Mesenchymal stem cell (in vitro differentiated cells and primary cell): ENCODE results near the gene CASKIN2.

Experiments
- DNase-seq: peaks from one replicate; pipeline ENCODE4 v3.0.0-alpha.2; 2013
- H2AFZ ChIP-seq: one replicate; pipeline ENCODE4 v1.6.1; 2013; ENCODE audit warnings: low read depth, mild to moderate bottlenecking, control low read depth, inconsistent platforms, low read length, moderate library complexity
- H2AK5ac ChIP-seq: 2 replicates; pipeline ENCODE4 v1.6.1; 2013; ENCODE audit warnings: low read length, moderate library complexity, mild to moderate bottlenecking, inconsistent platforms; ENCODE audit not compliant: severe bottlenecking
- H2BK120ac ChIP-seq: one replicate; pipeline ENCODE4 v1.6.1; 2013; ENCODE audit warnings: low read depth, mild to moderate bottlenecking, inconsistent platforms, low read length, moderate library complexity
- H2BK12ac ChIP-seq, 2 experiments: one replicate each; pipeline ENCODE4 v1.6.1; 2013; ENCODE audit warnings: inconsistent platforms in 2 of 2, low read length in 2 of 2, mild to moderate bottlenecking in 2 of 2, moderate library complexity in 2 of 2, control low read depth in 1 of 2
- H2BK15ac ChIP-seq: one replicate; pipeline ENCODE4 v1.6.1; 2013; ENCODE audit warnings: mild to moderate bottlenecking, low read depth, inconsistent platforms; ENCODE audit not compliant: poor library complexity, severe bottlenecking
- H2BK5ac ChIP-seq: 2 replicates; pipeline ENCODE4 v1.6.1; 2013; ENCODE audit warnings: low read depth, mild to moderate bottlenecking, low read length, control low read depth, inconsistent platforms; ENCODE audit not compliant: poor library complexity, severe bottlenecking
- H3K14ac ChIP-seq, 2 experiments: one replicate each; pipeline ENCODE4 v1.6.1; 2013; ENCODE audit warnings: inconsistent platforms in 2 of 2, low read length in 2 of 2, control low read depth in 1 of 2, mild to moderate bottlenecking in 1 of 2, moderate library complexity in 1 of 2
- H3K18ac ChIP-seq, 2 experiments: one replicate each; pipeline ENCODE4 v1.6.1; 2013; ENCODE audit warnings: inconsistent platforms in 2 of 2, low read length in 2 of 2, control low read depth in 1 of 2, low read depth in 1 of 2, mild to moderate bottlenecking in 1 of 2
- H3K23ac ChIP-seq, 2 experiments: one replicate each; pipeline ENCODE4 v1.6.1; 2013; ENCODE audit warnings: inconsistent platforms in 2 of 2, low read length in 2 of 2, mild to moderate bottlenecking in 2 of 2, moderate library complexity in 2 of 2, control low read depth in 1 of 2
- H3K27ac ChIP-seq: 2 replicates; pipeline ENCODE4 v1.5.1; 2013; ENCODE audit warnings: mild to moderate bottlenecking, moderate library complexity, low read length, control low read depth, inconsistent platforms; ENCODE audit not compliant: poor library complexity, severe bottlenecking
- H3K27me3 ChIP-seq, 2 experiments: 2 replicates each; pipeline versions ENCODE4 v1.6.1 to v1.7.0; 2013; ENCODE audit warnings: low read length in 2 of 2, mild to moderate bottlenecking in 2 of 2, moderate library complexity in 2 of 2, control low read depth in 1 of 2, inconsistent platforms in 1 of 2; ENCODE audit not compliant: control insufficient read depth in 1 of 2, insufficient read depth in 1 of 2
- H3K36me3 ChIP-seq, 2 experiments: 2 replicates each; pipeline versions ENCODE4 v1.6.1 to v1.7.0; 2013; ENCODE audit warnings: low read length in 2 of 2, control low read depth in 1 of 2, inconsistent platforms in 1 of 2, low read depth in 1 of 2, mild to moderate bottlenecking in 1 of 2; ENCODE audit not compliant: insufficient read depth in 2 of 2, control insufficient read depth in 1 of 2
- H3K4ac ChIP-seq, 2 experiments: one replicate each; pipeline ENCODE4 v1.6.1; 2013; ENCODE audit warnings: inconsistent platforms in 2 of 2, low read length in 2 of 2, mild to moderate bottlenecking in 2 of 2, moderate library complexity in 2 of 2, control low read depth in 1 of 2, low read depth in 1 of 2
- H3K4me1 ChIP-seq: 2 replicates; pipeline ENCODE4 v1.6.1; 2013; ENCODE audit warnings: low read depth, low read length, control low read depth; ENCODE audit not compliant: control insufficient read depth, insufficient read depth
- H3K4me2 ChIP-seq: 2 replicates; pipeline ENCODE4 v1.6.1; 2013; ENCODE audit warnings: low read length, mild to moderate bottlenecking, inconsistent platforms; ENCODE audit not compliant: poor library complexity, severe bottlenecking
- H3K4me3 ChIP-seq, 2 experiments: 2 replicates each; pipeline versions ENCODE4 v1.5.1 to v1.7.0; 2013; ENCODE audit warnings: low read length in 2 of 2, mild to moderate bottlenecking in 2 of 2, control low read depth in 1 of 2, low read depth in 1 of 2; ENCODE audit not compliant: insufficient read depth in 1 of 2
- H3K79me1 ChIP-seq: replicated peaks from 2 replicates; pipeline ENCODE4 v1.6.1; 2013; ENCODE audit warnings: mild to moderate bottlenecking, control low read depth, low read length, inconsistent platforms; ENCODE audit not compliant: poor library complexity, severe bottlenecking
- H3K9ac ChIP-seq: 2 replicates; pipeline ENCODE4 v1.7.0; 2013; ENCODE audit warnings: mild to moderate bottlenecking, low read length, moderate library complexity
- H3K9me3 ChIP-seq: 2 replicates; pipeline ENCODE4 v1.7.0; 2013; ENCODE audit warnings: mild to moderate bottlenecking, low read length; ENCODE audit not compliant: control insufficient read depth
- H4K8ac ChIP-seq: one replicate; pipeline ENCODE4 v1.6.1; 2013; ENCODE audit warnings: inconsistent platforms, mild to moderate bottlenecking, low read length, moderate library complexity
- H4K91ac ChIP-seq: one replicate; pipeline ENCODE4 v1.6.1; 2013; ENCODE audit warnings: mild to moderate bottlenecking, low read length, inconsistent platforms
- WGBS: methylation state at CpG from one replicate; pipeline ENCODE4 v1.1.7; 2013; ENCODE audit warnings: mixed read lengths; 5-methylcytosine and 5-hydroxymethylcytosine counted together

The CASKIN2 gene

GRCh38 chr17:75506134-75506533, 9.2 kb downstream of the CASKIN2 start:
- peaks cover 32 to 92% of the 10 kb centered on the region in 2 experiments for H3K36me3 ChIP-seq
- H4K8ac ChIP-seq = no peak overlapping the region
- H3K27me3 ChIP-seq = no peaks in the 10 kb centered on the region
- peaks cover 22% of the 10 kb centered on the region for H3K79me1 ChIP-seq
- no peak overlapping the region for H2BK12ac ChIP-seq
- no peak overlapping the region for H3K14ac ChIP-seq
- H3K4ac ChIP-seq = no peak overlapping the region
- no peak overlapping the region for H2AK5ac ChIP-seq
- no peak overlapping the region for H2BK5ac ChIP-seq
- no peak overlapping the region for H3K4me2 ChIP-seq
- H2BK120ac ChIP-seq = no peak overlapping the region
- no peak overlapping the region for H3K18ac ChIP-seq
- H3K27ac ChIP-seq = no peak overlapping the region
- no peaks in the 10 kb centered on the region for H3K9me3 ChIP-seq
- no peak overlapping the region for H3K23ac ChIP-seq
- no peak overlapping the region for H2AFZ ChIP-seq
- H2BK15ac ChIP-seq = no peak overlapping the region
- H3K4me3 ChIP-seq = no peak overlapping the region
- H3K9ac ChIP-seq = no peak overlapping the region
- no peak for DNase-seq
- peaks cover 18% of the 10 kb centered on the region for H3K4me1 ChIP-seq
- H4K91ac ChIP-seq = no peak overlapping the region
- 96% methylated on average over 21 of the region's 21 CpGs for WGBS

DNA sequence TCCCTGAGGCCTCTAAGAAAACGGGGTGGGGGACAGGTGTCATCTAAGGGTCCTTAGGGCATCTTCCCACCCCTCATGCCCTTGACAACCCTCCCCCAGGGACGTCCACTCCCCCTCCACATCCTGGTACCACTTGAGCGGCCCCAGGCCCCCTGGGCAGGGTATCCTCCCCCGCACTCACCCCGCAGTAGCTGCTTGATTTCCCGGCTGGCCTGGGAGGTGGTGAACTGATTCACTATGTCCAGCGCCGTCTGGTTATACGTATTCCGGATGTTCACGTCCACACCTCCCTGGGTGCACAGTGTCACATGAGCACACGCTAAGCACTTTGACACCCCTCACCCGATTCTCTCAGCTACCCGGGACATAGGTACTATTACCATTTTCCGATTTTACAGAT, 9.7 kb downstream of the CASKIN2 start:
- WGBS = 91% methylated on average over 15 of the region's 15 CpGs
- Histone ChIP-seq H3K79me1 (peaks cover 22% of the 10 kb centered on the region), H3K9me3 (no peaks in the 10 kb centered on the region), H3K36me3 (peaks cover 37 to 97% of the 10 kb centered on the region in 2 experiments), H4K91ac (no peak overlapping the region), H3K23ac (no peak overlapping the region), H2BK5ac (no peak overlapping the region), H2AFZ (no peak overlapping the region), H2BK15ac (no peak overlapping the region), H3K9ac (no peak overlapping the region), H2BK120ac (no peak overlapping the region), H3K4ac (no peak overlapping the region), H3K4me2 (no peak overlapping the region), H2BK12ac (no peak overlapping the region), H3K27me3 (no peaks in the 10 kb centered on the region), H3K14ac (no peak overlapping the region), H2AK5ac (no peak overlapping the region), H3K18ac (no peak overlapping the region), H4K8ac (no peak overlapping the region), H3K4me3 (no peak overlapping the region), H3K27ac (no peak overlapping the region), H3K4me1 (peaks cover 18% of the 10 kb centered on the region)
- no peak for DNase-seq

DNA sequence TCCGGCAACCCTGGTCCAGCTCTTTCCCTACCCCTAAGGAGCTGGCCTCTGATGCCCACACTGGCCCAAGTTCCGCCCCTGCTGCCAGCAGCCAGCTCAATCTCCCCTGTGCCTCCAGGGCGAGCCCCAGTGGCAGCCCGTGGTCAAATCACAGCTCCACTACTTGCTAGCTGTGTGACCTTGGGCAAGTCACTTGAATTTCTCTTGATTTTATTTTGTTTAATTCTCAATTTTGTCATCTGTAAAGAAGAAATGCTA, 10.3 kb downstream of the CASKIN2 start:
- no peak overlapping the region for H4K8ac ChIP-seq
- no peak overlapping the region for H3K23ac ChIP-seq
- peaks cover 19% of the 10 kb centered on the region for H3K79me1 ChIP-seq
- no peak overlapping the region for H3K4ac ChIP-seq
- no peaks in the 10 kb centered on the region for H3K27me3 ChIP-seq
- no peak overlapping the region for H3K14ac ChIP-seq
- H4K91ac ChIP-seq = no peak overlapping the region
- H2BK15ac ChIP-seq = no peak overlapping the region
- H3K36me3 ChIP-seq = peaks cover 39 to 100% of the 10 kb centered on the region in 2 experiments
- H2BK12ac ChIP-seq = no peak overlapping the region
- H2BK120ac ChIP-seq = no peak overlapping the region
- H3K4me2 ChIP-seq = no peak overlapping the region
- no peak overlapping the region for H3K18ac ChIP-seq
- H2AFZ ChIP-seq = no peak overlapping the region
- no peaks in the 10 kb centered on the region for H3K9me3 ChIP-seq
- no peak overlapping the region for H3K27ac ChIP-seq
- H3K4me1 ChIP-seq = peaks cover 18% of the 10 kb centered on the region
- H3K4me3 ChIP-seq = no peak overlapping the region
- DNase-seq = no peak
- no peak overlapping the region for H3K9ac ChIP-seq
- WGBS = 88% methylated on average over 4 of the region's 4 CpGs
- H2BK5ac ChIP-seq = no peak overlapping the region
- H2AK5ac ChIP-seq = no peak overlapping the region

- H3K9me3 ChIP-seq = no peaks in the 10 kb centered on the region
- no peak overlapping the region for H2AFZ ChIP-seq
- H3K9ac ChIP-seq = no peak overlapping the region
- H2BK5ac ChIP-seq = no peak overlapping the region
- no peak overlapping the region for H3K27ac ChIP-seq
- no peak overlapping the region for H3K4me2 ChIP-seq
- H3K4me3 ChIP-seq = no peak overlapping the region
- no peak overlapping the region for H2BK15ac ChIP-seq
- no peak overlapping the region for H2BK12ac ChIP-seq
- peaks cover 39 to 100% of the 10 kb centered on the region in 2 experiments for H3K36me3 ChIP-seq
- H3K23ac ChIP-seq = no peak overlapping the region
- peak; percentile 11 for DNase-seq
- no peak overlapping the region for H2AK5ac ChIP-seq
- H3K79me1 ChIP-seq = peaks cover 14% of the 10 kb centered on the region
- no peak overlapping the region for H4K91ac ChIP-seq
- no peaks in the 10 kb centered on the region for H3K27me3 ChIP-seq
- no peak overlapping the region for H3K18ac ChIP-seq
- H4K8ac ChIP-seq = no peak overlapping the region
- H2BK120ac ChIP-seq = no peak overlapping the region
- no peak overlapping the region for H3K4ac ChIP-seq
- WGBS = 91% methylated on average over 30 of the region's 32 CpGs
- no peak overlapping the region for H3K14ac ChIP-seq
- peaks cover 18% of the 10 kb centered on the region for H3K4me1 ChIP-seq
Measured at GRCh38 chr17:75504347-75505151, 10.8 kb downstream of the CASKIN2 start.
